SK-N-SH treated with all-trans-retinoic acid at 6 μM for 48 hours (cell line): ENCODE results near the gene OLIG1.

ENCODE experiments used
- ATAC-seq: fragments of 200-7000 bp; cut with Tn5 transposase; 3 replicates; pipeline ENCODE4 v1.9.1; 2020; ENCODE audit warnings: mild to moderate bottlenecking, moderate library complexity
- ARNTL ChIP-seq: fragments of 450-650 bp; formaldehyde crosslinking; IDR thresholded peaks from 2 replicates; pipeline ENCODE4 v1.5.0; 2020; ENCODE audit warnings: low read depth, mild to moderate bottlenecking, moderate library complexity, borderline replicate concordance
- BACH2 ChIP-seq: fragments of 250-450 bp; sonication (Bioruptor Pico); IDR thresholded peaks from 2 replicates; pipeline ENCODE4 v1.9.0; 2021; ENCODE audit warnings: mild to moderate bottlenecking, borderline replicate concordance
- CSDC2 ChIP-seq: fragments of 250-450 bp; sonication (Bioruptor Pico); IDR thresholded peaks from 2 replicates; pipeline ENCODE4 v1.5.0; 2020; ENCODE audit warnings: mild to moderate bottlenecking, moderate library complexity
- CSRNP3 ChIP-seq: fragments of 250-450 bp; sonication (Bioruptor Pico); IDR thresholded peaks from 2 replicates; pipeline ENCODE4 v1.5.1; 2021; ENCODE audit warnings: mild to moderate bottlenecking, moderate library complexity
- ESRRG ChIP-seq: fragments of 250-450 bp; sonication (Bioruptor Pico); IDR thresholded peaks from 2 replicates; pipeline ENCODE4 v1.6.1; 2021; ENCODE audit warnings: mild to moderate bottlenecking
- GLIS3 ChIP-seq: fragments of 250-450 bp; sonication (Bioruptor Pico); IDR thresholded peaks from 2 replicates; pipeline ENCODE4 v1.5.0; 2020; ENCODE audit warnings: mild to moderate bottlenecking, moderate library complexity
- ISL1 ChIP-seq: fragments of 250-450 bp; sonication (Bioruptor Pico); IDR thresholded peaks from 2 replicates; pipeline ENCODE4 v2.1.2; 2022; ENCODE audit warnings: mild to moderate bottlenecking, moderate library complexity
- OSR1 ChIP-seq: fragments of 250-450 bp; sonication (Bioruptor Pico); IDR thresholded peaks from 2 replicates; pipeline ENCODE4 v1.8.0; 2022; ENCODE audit warnings: moderate library complexity, mild to moderate bottlenecking, inconsistent platforms
- RARB ChIP-seq: fragments of 250-450 bp; sonication (Bioruptor Pico); IDR thresholded peaks from 2 replicates; pipeline ENCODE4 v1.8.0; 2021; ENCODE audit warnings: mild to moderate bottlenecking, moderate library complexity
- SNAI2 ChIP-seq: fragments of 250-450 bp; sonication (Bioruptor Pico); IDR thresholded peaks from 2 replicates; pipeline ENCODE4 v1.5.0; 2020; ENCODE audit warnings: mild to moderate bottlenecking, moderate library complexity
- TOX ChIP-seq: fragments of 250-450 bp; sonication (Bioruptor Pico); IDR thresholded peaks from 2 replicates; pipeline ENCODE4 v1.8.0; 2021; ENCODE audit warnings: mild to moderate bottlenecking, moderate library complexity, borderline replicate concordance
- TSHZ2 ChIP-seq: fragments of 250-450 bp; sonication (Bioruptor Pico); IDR thresholded peaks from 2 replicates; pipeline ENCODE4 v1.5.0; 2020; ENCODE audit warnings: mild to moderate bottlenecking, moderate library complexity
- ZC3H10 ChIP-seq: fragments of 250-450 bp; sonication (Bioruptor Pico); IDR thresholded peaks from 2 replicates; pipeline ENCODE4 v1.5.1; 2021; ENCODE audit warnings: mild to moderate bottlenecking, moderate library complexity
- ZFP3 ChIP-seq: fragments of 250-450 bp; sonication (Bioruptor Pico); IDR thresholded peaks from 2 replicates; pipeline ENCODE4 v1.5.0; 2020; ENCODE audit warnings: mild to moderate bottlenecking, moderate library complexity
- ZFP30 ChIP-seq: fragments of 450-650 bp; formaldehyde crosslinking; IDR thresholded peaks from 2 replicates; pipeline ENCODE4 v1.5.0; 2022; ENCODE audit warnings: mild to moderate bottlenecking, moderate library complexity
- ZNF565 ChIP-seq: fragments of 450-650 bp; formaldehyde crosslinking; conservative IDR thresholded peaks from 2 replicates; pipeline ENCODE4 v1.5.0; 2020; ENCODE audit warnings: low read depth, mild to moderate bottlenecking, moderate library complexity
- ZNF70 ChIP-seq: fragments of 450-650 bp; formaldehyde crosslinking; IDR thresholded peaks from 2 replicates; pipeline ENCODE4 v1.5.0; 2020; ENCODE audit warnings: mild to moderate bottlenecking, moderate library complexity
- ZNF8 ChIP-seq: fragments of 450-650 bp; formaldehyde crosslinking; IDR thresholded peaks from 2 replicates; pipeline ENCODE4 v1.5.0; 2020; ENCODE audit warnings: mild to moderate bottlenecking, moderate library complexity
- TF ChIP-seq, protein P1 (sequence below): fragments of 250-450 bp; sonication (Bioruptor Pico); IDR thresholded peaks from 2 replicates; pipeline ENCODE4 v1.8.0; 2020; ENCODE audit warnings: mild to moderate bottlenecking, moderate library complexity, borderline replicate concordance
- TF ChIP-seq, protein P2 (sequence below): fragments of 250-450 bp; sonication (Bioruptor Pico); IDR thresholded peaks from 2 replicates; pipeline ENCODE4 v1.8.0; 2021; ENCODE audit warnings: low read depth, mild to moderate bottlenecking, moderate library complexity, borderline replicate concordance
- TF ChIP-seq, protein P3 (sequence below): fragments of 250-450 bp; sonication (Bioruptor Pico); IDR thresholded peaks from 2 replicates; pipeline ENCODE4 v1.5.1; 2020; ENCODE audit warnings: low read depth, mild to moderate bottlenecking, moderate library complexity

OLIG1 gene

GRCh38 chr21:33071770-33072306, 1.9 kb downstream of the OLIG1 start:
- TF ChIP-seq OSR1 (CRISPR knock-in tag) (no peak), TSHZ2 (no peak), ZNF565 (CRISPR knock-in tag) (no peak), ZFP30 (CRISPR knock-in tag) (no peak)
- TF ChIP-seq, all 23 proteins: peak for 0
- ATAC-seq, result no peak

- ATAC-seq, result no peak
These were observed 3.7 kb downstream of the OLIG1 start for GRCh38 chr21:33073636-33074035.

GRCh38 chr21:33075128-33075527, 5.2 kb downstream of the OLIG1 start:
- no peak for ATAC-seq
- TF ChIP-seq RARB (no peak), CSDC2 (CRISPR knock-in tag) (no peak), ZNF565 (CRISPR knock-in tag) (no peak), BACH2 (CRISPR knock-in tag) (no peak), ARNTL (CRISPR knock-in tag) (no peak), ZFP3 (CRISPR knock-in tag) (no peak), ZNF8 (CRISPR knock-in tag) (no peak), ZC3H10 (CRISPR knock-in tag) (no peak), TOX (CRISPR knock-in tag) (no peak), GLIS3 (CRISPR knock-in tag) (no peak), ISL1 (CRISPR knock-in tag) (no peak), ZFP30 (CRISPR knock-in tag) (no peak), ESRRG (no peak)
- TF ChIP-seq, protein P1, sequence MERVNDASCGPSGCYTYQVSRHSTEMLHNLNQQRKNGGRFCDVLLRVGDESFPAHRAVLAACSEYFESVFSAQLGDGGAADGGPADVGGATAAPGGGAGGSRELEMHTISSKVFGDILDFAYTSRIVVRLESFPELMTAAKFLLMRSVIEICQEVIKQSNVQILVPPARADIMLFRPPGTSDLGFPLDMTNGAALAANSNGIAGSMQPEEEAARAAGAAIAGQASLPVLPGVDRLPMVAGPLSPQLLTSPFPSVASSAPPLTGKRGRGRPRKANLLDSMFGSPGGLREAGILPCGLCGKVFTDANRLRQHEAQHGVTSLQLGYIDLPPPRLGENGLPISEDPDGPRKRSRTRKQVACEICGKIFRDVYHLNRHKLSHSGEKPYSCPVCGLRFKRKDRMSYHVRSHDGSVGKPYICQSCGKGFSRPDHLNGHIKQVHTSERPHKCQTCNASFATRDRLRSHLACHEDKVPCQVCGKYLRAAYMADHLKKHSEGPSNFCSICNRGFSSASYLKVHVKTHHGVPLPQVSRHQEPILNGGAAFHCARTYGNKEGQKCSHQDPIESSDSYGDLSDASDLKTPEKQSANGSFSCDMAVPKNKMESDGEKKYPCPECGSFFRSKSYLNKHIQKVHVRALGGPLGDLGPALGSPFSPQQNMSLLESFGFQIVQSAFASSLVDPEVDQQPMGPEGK, result no peak

More at GRCh38 chr21:33073636-33074035, 3.7 kb downstream of the OLIG1 start:
- no peak for TF ChIP-seq ZFP30 (CRISPR knock-in tag)
- no peak for TF ChIP-seq ARNTL (CRISPR knock-in tag)
- no peak for TF ChIP-seq GLIS3 (CRISPR knock-in tag)

- no peak for ATAC-seq
- TF ChIP-seq ZFP3 (CRISPR knock-in tag) (no peak), ISL1 (CRISPR knock-in tag) (no peak), ZNF565 (CRISPR knock-in tag) (no peak), SNAI2 (CRISPR knock-in tag) (no peak), CSDC2 (CRISPR knock-in tag) (no peak), CSRNP3 (CRISPR knock-in tag) (no peak), TSHZ2 (no peak), ZNF70 (CRISPR knock-in tag) (no peak), ARNTL (CRISPR knock-in tag) (no peak), ESRRG (no peak), ZFP30 (CRISPR knock-in tag) (no peak)
- TF ChIP-seq, protein P2, sequence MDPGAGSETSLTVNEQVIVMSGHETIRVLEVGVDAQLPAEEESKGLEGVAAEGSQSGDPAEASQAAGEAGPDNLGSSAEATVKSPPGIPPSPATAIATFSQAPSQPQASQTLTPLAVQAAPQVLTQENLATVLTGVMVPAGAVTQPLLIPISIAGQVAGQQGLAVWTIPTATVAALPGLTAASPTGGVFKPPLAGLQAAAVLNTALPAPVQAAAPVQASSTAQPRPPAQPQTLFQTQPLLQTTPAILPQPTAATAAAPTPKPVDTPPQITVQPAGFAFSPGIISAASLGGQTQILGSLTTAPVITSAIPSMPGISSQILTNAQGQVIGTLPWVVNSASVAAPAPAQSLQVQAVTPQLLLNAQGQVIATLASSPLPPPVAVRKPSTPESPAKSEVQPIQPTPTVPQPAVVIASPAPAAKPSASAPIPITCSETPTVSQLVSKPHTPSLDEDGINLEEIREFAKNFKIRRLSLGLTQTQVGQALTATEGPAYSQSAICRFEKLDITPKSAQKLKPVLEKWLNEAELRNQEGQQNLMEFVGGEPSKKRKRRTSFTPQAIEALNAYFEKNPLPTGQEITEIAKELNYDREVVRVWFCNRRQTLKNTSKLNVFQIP (CRISPR knock-in tag), result no peak
- TF ChIP-seq, protein P3, sequence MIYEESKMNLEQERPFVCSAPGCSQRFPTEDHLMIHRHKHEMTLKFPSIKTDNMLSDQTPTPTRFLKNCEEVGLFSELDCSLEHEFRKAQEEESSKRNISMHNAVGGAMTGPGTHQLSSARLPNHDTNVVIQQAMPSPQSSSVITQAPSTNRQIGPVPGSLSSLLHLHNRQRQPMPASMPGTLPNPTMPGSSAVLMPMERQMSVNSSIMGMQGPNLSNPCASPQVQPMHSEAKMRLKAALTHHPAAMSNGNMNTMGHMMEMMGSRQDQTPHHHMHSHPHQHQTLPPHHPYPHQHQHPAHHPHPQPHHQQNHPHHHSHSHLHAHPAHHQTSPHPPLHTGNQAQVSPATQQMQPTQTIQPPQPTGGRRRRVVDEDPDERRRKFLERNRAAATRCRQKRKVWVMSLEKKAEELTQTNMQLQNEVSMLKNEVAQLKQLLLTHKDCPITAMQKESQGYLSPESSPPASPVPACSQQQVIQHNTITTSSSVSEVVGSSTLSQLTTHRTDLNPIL (CRISPR knock-in tag), result no peak
- TF ChIP-seq, protein P1, result no peak
These were observed 5.8 kb downstream of the OLIG1 start for GRCh38 chr21:33075596-33076195.
